GM12875 (cell line): ENCODE data around the gene GLRX.

ENCODE experiments used
- H3K4me3 ChIP-seq: one replicate; pipeline ENCODE4 v1.5.1; 2011; ENCODE audit warnings: low read depth, low read length, control low read depth
- CTCF ChIP-seq: IDR thresholded peaks from 2 replicates; pipeline ENCODE4 v1.5.1; 2011; ENCODE audit warnings: low read depth, mild to moderate bottlenecking, control low read depth, inconsistent platforms, low read length, moderate library complexity, borderline replicate concordance; ENCODE audit not compliant: insufficient read depth

The GLRX gene

GRCh38 chr5:95782181-95782580 is 40.3 kb downstream of the GLRX start:
- no peak for TF ChIP-seq CTCF
- H3K4me3 ChIP-seq, result no peak overlapping the region

- TF ChIP-seq CTCF, result peak; percentile 80
- no peak overlapping the region for H3K4me3 ChIP-seq
Measured at GRCh38 chr5:95781101-95781583, 41.4 kb downstream of the GLRX start.

GRCh38 chr5:95780597-95780996 is 41.9 kb downstream of the GLRX start:
- TF ChIP-seq CTCF, result no peak
- no peak overlapping the region for H3K4me3 ChIP-seq

- no peak overlapping the region for H3K4me3 ChIP-seq
- no peak for TF ChIP-seq CTCF
Measured at GRCh38 chr5:95779611-95780010, 42.9 kb downstream of the GLRX start.

- H3K4me3 ChIP-seq, result no peak overlapping the region
- TF ChIP-seq CTCF, result no peak
Measured at GRCh38 chr5:95778713-95779436, 43.7 kb downstream of the GLRX start.

GRCh38 chr5:95777441-95777840 is 45.1 kb downstream of the GLRX start:
- TF ChIP-seq CTCF, result no peak
- H3K4me3 ChIP-seq, result no peak overlapping the region

GRCh38 chr5:95773335-95774059 is 49.0 kb downstream of the GLRX start:
- no peak overlapping the region for H3K4me3 ChIP-seq
- TF ChIP-seq CTCF, result no peak
